H9 (cell line): Measurements from ENCODE around the gene ARHGAP31. TPM values are rescaled to one million over a fixed set of nuclear protein-coding genes. Genes with fewer than 3 reads are reported as not detected.

Source experiments
- DNase-seq: peaks from one replicate; pipeline ENCODE4 v3.0.0-alpha.2; 2017
- H2AFZ ChIP-seq: one replicate; pipeline ENCODE4 v1.6.1; 2013; ENCODE audit warnings: mild to moderate bottlenecking, low read length, control low read depth, moderate library complexity
- H2AK5ac ChIP-seq: 2 replicates; pipeline ENCODE4 v1.6.1; 2013; ENCODE audit warnings: low read length, control low read depth, mixed read lengths; ENCODE audit not compliant: insufficient read length
- H2BK120ac ChIP-seq: one replicate; pipeline ENCODE4 v1.6.1; 2013; ENCODE audit warnings: low read depth, mild to moderate bottlenecking, low read length, control low read depth, inconsistent platforms; ENCODE audit not compliant: poor library complexity, severe bottlenecking
- H2BK12ac ChIP-seq: 2 replicates; pipeline ENCODE4 v1.6.1; 2013; ENCODE audit warnings: low read length, control low read depth, mixed read lengths, low read depth; ENCODE audit not compliant: insufficient read length
- H2BK15ac ChIP-seq: 2 replicates; pipeline ENCODE4 v1.6.1; 2013; ENCODE audit warnings: low read depth, low read length, control low read depth
- H2BK20ac ChIP-seq: one replicate; pipeline ENCODE4 v1.6.1; 2013; ENCODE audit warnings: low read depth, mild to moderate bottlenecking, low read length, control low read depth, inconsistent platforms; ENCODE audit not compliant: poor library complexity, severe bottlenecking
- H2BK5ac ChIP-seq: 2 replicates; pipeline ENCODE4 v1.6.1; 2013; ENCODE audit warnings: low read length, control low read depth, mixed read lengths; ENCODE audit not compliant: insufficient read length
- H3K14ac ChIP-seq: 2 replicates; pipeline ENCODE4 v1.6.1; 2013; ENCODE audit warnings: low read length, control low read depth; ENCODE audit not compliant: insufficient read depth
- H3K18ac ChIP-seq: 2 replicates; pipeline ENCODE4 v1.6.1; 2013; ENCODE audit warnings: low read depth, mild to moderate bottlenecking, mixed read lengths, low read length, control low read depth; ENCODE audit not compliant: insufficient read length
- H3K23ac ChIP-seq: 2 replicates; pipeline ENCODE4 v1.6.1; 2013; ENCODE audit warnings: low read length, control low read depth, mixed read lengths, low read depth; ENCODE audit not compliant: insufficient read length
- H3K23me2 ChIP-seq: 2 replicates; pipeline ENCODE4 v1.6.1; 2013; ENCODE audit warnings: low read depth, mild to moderate bottlenecking, mixed read lengths, low read length, control low read depth; ENCODE audit not compliant: insufficient read length, poor library complexity, severe bottlenecking
- H3K27ac ChIP-seq: 2 replicates; pipeline ENCODE4 v1.5.1; 2013; ENCODE audit warnings: low read length, control low read depth, mixed read lengths, low read depth; ENCODE audit not compliant: insufficient read length
- H3K27me3 ChIP-seq: 2 replicates; pipeline ENCODE4 v1.6.1; 2013; ENCODE audit warnings: low read length, control low read depth, inconsistent platforms; ENCODE audit not compliant: insufficient read depth
- H3K4ac ChIP-seq: 2 replicates; pipeline ENCODE4 v1.6.1; 2013; ENCODE audit warnings: low read depth, mild to moderate bottlenecking, control low read depth, inconsistent platforms, low read length, moderate library complexity
- H3K4me1 ChIP-seq: 2 replicates; pipeline ENCODE4 v1.6.1; 2013; ENCODE audit warnings: low read length, control low read depth, inconsistent platforms; ENCODE audit not compliant: insufficient read depth
- H3K4me2 ChIP-seq: 2 replicates; pipeline ENCODE4 v1.6.1; 2013; ENCODE audit warnings: low read length, control low read depth, mixed read lengths; ENCODE audit not compliant: insufficient read length, insufficient read depth
- H3K56ac ChIP-seq: 2 replicates; pipeline ENCODE4 v1.6.1; 2013; ENCODE audit warnings: low read depth, mild to moderate bottlenecking, mixed read lengths, low read length, control low read depth; ENCODE audit not compliant: insufficient read length
- H3K79me1 ChIP-seq: 2 replicates; pipeline ENCODE4 v1.6.1; 2013; ENCODE audit warnings: low read depth, mild to moderate bottlenecking, moderate library complexity, low read length, control low read depth, inconsistent platforms; ENCODE audit not compliant: insufficient read depth, poor library complexity, severe bottlenecking
- H3K79me2 ChIP-seq: 2 replicates; pipeline ENCODE4 v1.6.1; 2013; ENCODE audit warnings: low read length, control low read depth, inconsistent platforms; ENCODE audit not compliant: insufficient read depth
- H3K9ac ChIP-seq: 2 replicates; pipeline ENCODE4 v1.6.1; 2013; ENCODE audit warnings: low read length, control low read depth, mixed read lengths; ENCODE audit not compliant: insufficient read length; ENCODE audit errors: extremely low read depth
- H3K9me3 ChIP-seq: one replicate; pipeline ENCODE4 v1.6.1; 2013; ENCODE audit warnings: low read depth, low read length, inconsistent platforms; ENCODE audit not compliant: control insufficient read depth
- H3T11ph ChIP-seq: one replicate; pipeline ENCODE4 v1.6.1; 2013; ENCODE audit warnings: mild to moderate bottlenecking, low read length, control low read depth, inconsistent platforms
- H4K20me1 ChIP-seq: one replicate; pipeline ENCODE4 v1.6.1; 2013; ENCODE audit not compliant: control insufficient read depth, insufficient read length, insufficient read depth
- H4K5ac ChIP-seq: 2 replicates; pipeline ENCODE4 v1.6.1; 2013; ENCODE audit warnings: low read depth, mild to moderate bottlenecking, mixed read lengths, low read length, control low read depth; ENCODE audit not compliant: insufficient read length
- H4K8ac ChIP-seq: replicated peaks from 2 replicates; pipeline ENCODE4 v1.6.1; 2013; ENCODE audit warnings: low read length, control low read depth, mixed read lengths, low read depth; ENCODE audit not compliant: insufficient read length
- H4K91ac ChIP-seq: 2 replicates; pipeline ENCODE4 v1.6.1; 2013; ENCODE audit warnings: low read depth, mild to moderate bottlenecking, moderate library complexity, mixed read lengths, low read length, control low read depth; ENCODE audit not compliant: insufficient read length
- H3K27ac Mint-ChIP-seq, 3 experiments: 2 replicates in 2 of 3; 3 replicates in 1 of 3; pipeline ENCODE4 v1.8.0; 2020 to 2021; ENCODE audit warnings: mixed read lengths in 3 of 3, mild to moderate bottlenecking in 1 of 3, moderate library complexity in 1 of 3
- H3K27me3 Mint-ChIP-seq: 2 replicates; pipeline ENCODE4 v1.8.0; 2021; ENCODE audit warnings: low read depth, mild to moderate bottlenecking, moderate library complexity, mixed read lengths
- H3K36me3 Mint-ChIP-seq, 3 experiments: 2 replicates in 2 of 3; 3 replicates in 1 of 3; pipeline ENCODE4 v1.8.0; 2020 to 2021; ENCODE audit warnings: low read depth in 3 of 3, mixed read lengths in 3 of 3; ENCODE audit not compliant: insufficient read depth in 1 of 3
- H3K4me1 Mint-ChIP-seq, 2 experiments: 2 replicates each; pipeline ENCODE4 v1.8.0; 2020; ENCODE audit warnings: mixed read lengths in 2 of 2
- H3K4me3 Mint-ChIP-seq, 2 experiments: 2 replicates in 1 of 2; 3 replicates in 1 of 2; pipeline ENCODE4 v1.8.0; 2020 to 2021; ENCODE audit warnings: mild to moderate bottlenecking in 2 of 2, mixed read lengths in 2 of 2, moderate library complexity in 1 of 2
- H3K9me3 Mint-ChIP-seq, 2 experiments: 2 replicates in 1 of 2; 3 replicates in 1 of 2; pipeline ENCODE4 v1.8.0; 2020; ENCODE audit warnings: mild to moderate bottlenecking in 2 of 2, mixed read lengths in 2 of 2, moderate library complexity in 1 of 2
- WGBS: extraction: QIAGEN DNeasy Blood & Tissue Kit; methylation state at CpG from one replicate; pipeline ENCODE4 v1.1.7; 2013; ENCODE audit warnings: missing lambda C conversion rate, low lambda C conversion rate, mixed read lengths; ENCODE audit not compliant: insufficient read length; ENCODE audit errors: extremely low coverage; 5-methylcytosine and 5-hydroxymethylcytosine counted together
- total RNA-seq: library from RNA; stranded (reverse); gene quantifications from 2 replicates; pipeline ENCODE4 v1.2.1, GENCODE V29; 2021
- TF ChIP-seq, protein P1 (sequence below): fragments of 200-600 bp; sonication (generic); conservative IDR thresholded peaks from 3 replicates; pipeline ENCODE4 v1.8.0; 2021; ENCODE audit warnings: antibody characterized with exemption, mild to moderate bottlenecking

Gene ARHGAP31
- total RNA-seq, 1 experiment from 2014 or later: 2.2 TPM

DNA sequence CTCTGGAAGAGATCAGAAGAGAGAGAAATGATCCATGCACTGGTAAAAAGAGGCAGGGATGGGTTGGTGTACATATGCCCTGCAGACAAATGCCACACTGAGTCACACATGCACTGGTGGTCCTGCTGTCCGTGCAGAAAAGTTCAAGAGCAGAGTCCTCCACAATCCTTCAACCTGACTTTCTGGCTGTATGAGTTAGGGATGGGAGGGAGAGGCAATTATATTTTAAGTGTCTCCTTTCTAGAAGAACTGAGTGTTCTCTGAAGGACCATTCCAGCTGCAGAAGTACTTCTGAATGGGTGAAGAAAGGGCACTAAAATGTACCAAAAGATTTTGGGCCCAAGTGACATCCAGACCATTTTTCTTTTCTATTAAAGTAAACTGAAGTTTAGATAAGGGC, 142.8 kb downstream of the ARHGAP31 start:
- no peaks in the 10 kb centered on the region for H3K4me1 ChIP-seq
- H3K9ac ChIP-seq: no peak overlapping the region
- H2BK12ac ChIP-seq: no peak overlapping the region
- no peaks in the 10 kb centered on the region for H3K9me3 ChIP-seq
- no peak for DNase-seq
- no peak overlapping the region for H4K8ac ChIP-seq
- no peak overlapping the region for H2BK15ac ChIP-seq
- H2BK20ac ChIP-seq: no peak overlapping the region
- no peak overlapping the region for H2BK5ac ChIP-seq
- no peaks in the 10 kb centered on the region for H4K20me1 ChIP-seq
- no CpG with 5 or more reads among the region's 1 CpG for WGBS
- H2AK5ac ChIP-seq: no peak overlapping the region
- no peak overlapping the region for H3T11ph ChIP-seq
- TF ChIP-seq, protein P1, sequence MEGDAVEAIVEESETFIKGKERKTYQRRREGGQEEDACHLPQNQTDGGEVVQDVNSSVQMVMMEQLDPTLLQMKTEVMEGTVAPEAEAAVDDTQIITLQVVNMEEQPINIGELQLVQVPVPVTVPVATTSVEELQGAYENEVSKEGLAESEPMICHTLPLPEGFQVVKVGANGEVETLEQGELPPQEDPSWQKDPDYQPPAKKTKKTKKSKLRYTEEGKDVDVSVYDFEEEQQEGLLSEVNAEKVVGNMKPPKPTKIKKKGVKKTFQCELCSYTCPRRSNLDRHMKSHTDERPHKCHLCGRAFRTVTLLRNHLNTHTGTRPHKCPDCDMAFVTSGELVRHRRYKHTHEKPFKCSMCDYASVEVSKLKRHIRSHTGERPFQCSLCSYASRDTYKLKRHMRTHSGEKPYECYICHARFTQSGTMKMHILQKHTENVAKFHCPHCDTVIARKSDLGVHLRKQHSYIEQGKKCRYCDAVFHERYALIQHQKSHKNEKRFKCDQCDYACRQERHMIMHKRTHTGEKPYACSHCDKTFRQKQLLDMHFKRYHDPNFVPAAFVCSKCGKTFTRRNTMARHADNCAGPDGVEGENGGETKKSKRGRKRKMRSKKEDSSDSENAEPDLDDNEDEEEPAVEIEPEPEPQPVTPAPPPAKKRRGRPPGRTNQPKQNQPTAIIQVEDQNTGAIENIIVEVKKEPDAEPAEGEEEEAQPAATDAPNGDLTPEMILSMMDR: no peak
- no peak overlapping the region for H3K56ac ChIP-seq
- H3K27ac Mint-ChIP-seq: no peak overlapping the region
- no peak overlapping the region for H4K91ac ChIP-seq
- H3K23ac ChIP-seq: no peak overlapping the region
- no peak overlapping the region for H4K5ac ChIP-seq
- H3K23me2 ChIP-seq: no peaks in the 10 kb centered on the region
- no peaks in the 10 kb centered on the region for H3K9me3 Mint-ChIP-seq
- H3K4me3 Mint-ChIP-seq: no peak overlapping the region
- no peak overlapping the region for H3K14ac ChIP-seq
- no peak overlapping the region for H3K18ac ChIP-seq
- no peak overlapping the region for H2BK120ac ChIP-seq
- H3K27me3 Mint-ChIP-seq: no peaks in the 10 kb centered on the region
- no peaks in the 10 kb centered on the region for H3K79me1 ChIP-seq
- H2AFZ ChIP-seq: no peak overlapping the region
- no peaks in the 10 kb centered on the region for H3K27me3 ChIP-seq
- peaks cover 38 to 68% (median 66%) of the 10 kb centered on the region in 3 experiments for H3K36me3 Mint-ChIP-seq
- no peak overlapping the region for H3K4ac ChIP-seq
- no peaks in the 10 kb centered on the region for H3K79me2 ChIP-seq
- H3K4me2 ChIP-seq: no peak overlapping the region
- H3K4me1 Mint-ChIP-seq: no peaks in the 10 kb centered on the region
- H3K27ac ChIP-seq: no peak overlapping the region
